ENCODE data around the gene SLC25A25. TPM values are rescaled to one million over a fixed set of nuclear protein-coding genes. Genes with fewer than 3 reads are reported as not detected.
A peak's percentile ranks its signal among the peaks of the same experiment; 100 is the strongest.
"Not testable (repeated sequence)": the region's sequence is repeated elsewhere in the genome, so short reads cannot be mapped to it uniquely, and the experiment has no call there.

SLC25A25 gene
- total and polyA plus RNA-seq, 8 donors, result 7.9 to 37.1 (median 13.6) TPM

GRCh38 chr9:128106940-128107467 lies 39.0 kb downstream of the SLC25A25 start:
- no peaks in the 10 kb centered on the region for H3K9me3 ChIP-seq
- H3K4me3 ChIP-seq, result no peak overlapping the region
- 88 to 94% (median 93%) methylated on average over 17 to 23 of the region's 23 CpGs for WGBS, 5 donors
- H3K27me3 ChIP-seq, result no peaks in the 10 kb centered on the region
- intact Hi-C loops (cut with DNase I; ENCODE audit: low total_unique reads), result no loop called here
- peaks cover 68 to 77% (median 75%) of the 10 kb centered on the region in 4 donors for H3K36me3 ChIP-seq
- DNase-seq, result no peak
- TF ChIP-seq EP300 (IDR thresholded peaks at IDR 0.05) (no peak), CTCF (IDR thresholded peaks at IDR 0.05) (no peak), POLR2AphosphoS5 (IDR thresholded peaks at IDR 0.05) (peak in 1 of 3 donors; percentile 2)
- H3K27ac ChIP-seq, result peak overlapping the region in 4 of 5 donors; percentile 33 to 97 (median 68)
- peaks cover 29 to 75% (median 67%) of the 10 kb centered on the region in 4 donors for H3K4me1 ChIP-seq

GRCh38 chr9:128107468-128108268 lies 39.6 kb downstream of the SLC25A25 start:
- Histone ChIP-seq H3K27me3 (no peaks in the 10 kb centered on the region), H3K36me3 (peaks cover 62 to 71% (median 68%) of the 10 kb centered on the region in 4 donors), H3K4me3 (peak overlapping the region in 1 of 4 donors; percentile 10), H3K27ac (peak overlapping the region in 4 of 5 donors; percentile 7 to 97 (median 75)), H3K9me3 (no peaks in the 10 kb centered on the region), H3K4me1 (peaks cover 29 to 68% (median 63%) of the 10 kb centered on the region in 4 donors)
- intact Hi-C loops (cut with DNase I; ENCODE audit: low total_unique reads), result no loop called here
- no peak for DNase-seq
- TF ChIP-seq EP300 (IDR thresholded peaks at IDR 0.05) (no peak), POLR2AphosphoS5 (IDR thresholded peaks at IDR 0.05) (peak in 1 of 3 donors; percentile 41)
- 77 to 83% (median 82%) methylated on average over 9 to 18 of the region's 18 CpGs for WGBS, 5 donors

- H3K4me3 ChIP-seq, result peak overlapping the region in 1 of 4 donors; percentile 10
- 78 to 82% (median 81%) methylated on average over 15 of the region's 15 CpGs for WGBS, 5 donors
- no peaks in the 10 kb centered on the region for H3K27me3 ChIP-seq
- H3K9me3 ChIP-seq, result no peaks in the 10 kb centered on the region
- H3K36me3 ChIP-seq, result peaks cover 54 to 68% (median 63%) of the 10 kb centered on the region in 4 donors
- DNase-seq, result no peak
- TF ChIP-seq EP300 (IDR thresholded peaks at IDR 0.05), result no peak
- no peak for TF ChIP-seq CTCF (IDR thresholded peaks at IDR 0.05)
- peaks cover 27 to 65% (median 55%) of the 10 kb centered on the region in 4 donors for H3K4me1 ChIP-seq
- intact Hi-C loops (cut with DNase I; ENCODE audit: low total_unique reads), result no loop called here
- peak overlapping the region in 4 of 5 donors; percentile 37 to 97 (median 72) for H3K27ac ChIP-seq
Observed at GRCh38 chr9:128108269-128109049, 40.4 kb downstream of the SLC25A25 start.

GRCh38 chr9:128109050-128109709 lies 41.1 kb downstream of the SLC25A25 start:
- peaks cover 47 to 68% (median 63%) of the 10 kb centered on the region in 4 donors for H3K36me3 ChIP-seq
- peak overlapping the region; percentile 18 to 97 (median 54) for H3K27ac ChIP-seq
- 62 to 67% (median 66%) methylated on average over 20 of the region's 20 CpGs for WGBS, 5 donors
- no peaks in the 10 kb centered on the region for H3K27me3 ChIP-seq
- H3K4me3 ChIP-seq, result peak overlapping the region in 2 of 4 donors; percentile 2 to 43
- DNase-seq, result no peak
- intact Hi-C loops (cut with DNase I; ENCODE audit: low total_unique reads), result no loop called here
- peaks cover 24 to 59% (median 48%) of the 10 kb centered on the region in 4 donors for H3K4me1 ChIP-seq
- no peaks in the 10 kb centered on the region for H3K9me3 ChIP-seq
- no peak for TF ChIP-seq EP300 (IDR thresholded peaks at IDR 0.05)
- peak in 1 of 3 donors; percentile 20 for TF ChIP-seq POLR2AphosphoS5 (IDR thresholded peaks at IDR 0.05)

- H3K27me3 ChIP-seq; intact Hi-C loops (cut with DNase I; ENCODE audit: low total_unique reads); DNase-seq; H3K9me3 ChIP-seq: not testable (repeated sequence)
- Histone ChIP-seq H3K4me3 (peak overlapping the region in 2 of 4 donors; percentile 15 to 43), H3K4me1 (peaks cover 22 to 49% (median 45%) of the 10 kb centered on the region in 4 donors), H3K27ac (peak overlapping the region; percentile 26 to 97 (median 91)), H3K36me3 (peaks cover 28 to 56% (median 42%) of the 10 kb centered on the region in 4 donors)
- 60 to 67% (median 65%) methylated on average over 12 of the region's 12 CpGs for WGBS, 5 donors
Observed at GRCh38 chr9:128111726-128112125, 43.7 kb downstream of the SLC25A25 start.
